Endothelial cell of umbilical vein (primary cell): ENCODE results near the gene MEIOB. TPM values are rescaled to one million over a fixed set of nuclear protein-coding genes. Genes with fewer than 3 reads are reported as not detected.

ENCODE experiments used
- BruUV-seq: library from RNA; stranded (reverse); fragments of 400-500 nt; replicated peaks from 2 replicates; lab custom pipeline; 2021; lab: Mats Ljungman, UMichigan
- CTCF ChIA-PET: fragments of 300-600, 350-600 bp; sonication (Branson Sonifier 250); formaldehyde crosslinking; loops from one replicate; lab custom pipeline; 2021; ENCODE audit warnings: antibody characterized with exemption, inconsistent platforms; lab: Charles Lee
- POLR2A ChIA-PET: fragments of 300-600, 350-600 bp; sonication (Branson Sonifier 250); formaldehyde crosslinking; loops from one replicate; lab custom pipeline; 2021; ENCODE audit warnings: antibody characterized with exemption, inconsistent platforms; lab: Charles Lee
- DNase-seq: peaks from one replicate; pipeline ENCODE4 v3.0.0-alpha.2; 2011; ENCODE audit warnings: low read depth, low spot score
- FAIRE-seq: peaks from 2 replicates; lab custom pipeline; 2011; peaks lifted over from hg19 to GRCh38; lab: Jason Lieb, UNC
- H2AFZ ChIP-seq: 2 replicates; pipeline ENCODE4 v1.6.0; 2012; ENCODE audit warnings: low read depth, low read length, control low read depth, inconsistent platforms
- H3K27ac ChIP-seq: 2 replicates; pipeline ENCODE4 v1.5.1; 2011; ENCODE audit warnings: low read depth, mild to moderate bottlenecking, control low read depth, low read length, moderate library complexity; ENCODE audit not compliant: insufficient read depth
- H3K27me3 ChIP-seq, 2 experiments: 2 replicates each; pipeline versions ENCODE4 v1.6.0 to v1.6.1; 2011; ENCODE audit warnings: low read length in 2 of 2, mixed read lengths in 1 of 2; ENCODE audit not compliant: control insufficient read depth in 2 of 2, insufficient read depth in 2 of 2
- H3K36me3 ChIP-seq, 2 experiments: 2 replicates in 1 of 2; 3 replicates in 1 of 2; pipeline ENCODE4 v1.5.1; 2011; ENCODE audit warnings: low read length in 2 of 2, mild to moderate bottlenecking in 1 of 2, moderate library complexity in 1 of 2; ENCODE audit not compliant: control insufficient read depth in 2 of 2, insufficient read depth in 2 of 2; ENCODE audit errors: extremely low read depth in 1 of 2
- H3K4me1 ChIP-seq: 3 replicates; pipeline ENCODE4 v1.5.1; 2011; ENCODE audit warnings: mild to moderate bottlenecking, low read length; ENCODE audit not compliant: control insufficient read depth, insufficient read depth; ENCODE audit errors: extremely low read depth
- H3K4me2 ChIP-seq: 2 replicates; pipeline ENCODE4 v1.6.1; 2011; ENCODE audit warnings: low read length, control low read depth, mixed read lengths; ENCODE audit not compliant: insufficient read depth
- H3K4me3 ChIP-seq, 3 experiments: fragments of 200-600 bp in 1 of 3; sonication (generic), shearing (Covaris generic) in 1 of 3; replicated peaks in 1 of 3; 2 replicates each; pipeline ENCODE4 v1.5.1; 2011 to 2016; ENCODE audit warnings: control low read depth in 3 of 3, low read length in 3 of 3, mild to moderate bottlenecking in 2 of 3, inconsistent platforms in 1 of 3, low read depth in 1 of 3, moderate library complexity in 1 of 3; ENCODE audit not compliant: insufficient read depth in 1 of 3
- H3K79me2 ChIP-seq: 2 replicates; pipeline ENCODE4 v1.6.0; 2012; ENCODE audit warnings: low read length, inconsistent platforms; ENCODE audit not compliant: control insufficient read depth, insufficient read depth
- H3K9ac ChIP-seq: replicated peaks from 2 replicates; pipeline ENCODE3; 2011; ENCODE audit warnings: low read length, control low read depth; ENCODE audit not compliant: insufficient read depth; ENCODE audit errors: extremely low read depth
- H3K9me1 ChIP-seq: replicated peaks from 3 replicates; pipeline ENCODE4 v1.6.0; 2011; ENCODE audit warnings: mild to moderate bottlenecking, low read length; ENCODE audit not compliant: control insufficient read depth, insufficient read depth; ENCODE audit errors: extremely low read depth
- H3K9me3 ChIP-seq: replicated peaks from 2 replicates; pipeline ENCODE4 v1.5.1; 2012; ENCODE audit warnings: low read length, inconsistent platforms; ENCODE audit not compliant: control insufficient read depth, insufficient read depth
- H4K20me1 ChIP-seq: replicated peaks from 2 replicates; pipeline ENCODE3; 2011; ENCODE audit warnings: mild to moderate bottlenecking, low read length; ENCODE audit not compliant: control insufficient read depth, insufficient read depth; ENCODE audit errors: extremely low read depth
- EZH2 ChIP-seq: IDR thresholded peaks from 2 replicates; pipeline ENCODE4 v1.6.1; 2012; ENCODE audit warnings: borderline replicate concordance, low read depth, mild to moderate bottlenecking, moderate library complexity, low read length, inconsistent platforms; ENCODE audit not compliant: severe bottlenecking
- FOS ChIP-seq: IDR thresholded peaks from 2 replicates; pipeline ENCODE4 v1.6.1; 2011; ENCODE audit warnings: mild to moderate bottlenecking, low read length, moderate library complexity, borderline replicate concordance; ENCODE audit not compliant: insufficient read depth
- GATA2 ChIP-seq: IDR thresholded peaks from 2 replicates; pipeline ENCODE4 v1.7.0; 2011; ENCODE audit warnings: low read depth, mild to moderate bottlenecking, moderate library complexity, mixed read lengths, low read length; ENCODE audit not compliant: insufficient read length, insufficient read depth
- JUN ChIP-seq: IDR thresholded peaks from 2 replicates; pipeline ENCODE4 v1.6.1; 2011; ENCODE audit warnings: borderline replicate concordance, low read depth; ENCODE audit not compliant: insufficient read length, insufficient read depth
- MYC ChIP-seq: IDR thresholded peaks from one replicate; pipeline ENCODE4 v1.6.1; 2011; ENCODE audit warnings: mild to moderate bottlenecking, low read depth, low read length
- POLR2A ChIP-seq: IDR thresholded peaks from 2 replicates; pipeline ENCODE4 v1.6.1; 2012; ENCODE audit warnings: low read depth, mild to moderate bottlenecking, control low read depth, low read length
- POLR2AphosphoS5 ChIP-seq: IDR thresholded peaks from 2 replicates; pipeline ENCODE4 v1.6.1; 2012; ENCODE audit warnings: low read depth, mild to moderate bottlenecking, control low read depth, low read length, moderate library complexity; ENCODE audit not compliant: insufficient read depth
- dilution Hi-C: fragments of 300-500 bp; cut with MboI; formaldehyde crosslinking; loops from one replicate; pipeline ENCODE4 v1.15.0; 2019; ENCODE audit warnings: low sequenced_read_pairs; ENCODE audit not compliant: extremely low pct_ligation_motif_present
- intact Hi-C: fragments of 100-400 bp; cut with micrococcal nuclease; formaldehyde crosslinking; loops from one replicate; pipeline ENCODE4 v1.10.0; 2022
- polyA plus RNA-seq, 4 experiments: library from polyadenylated mRNA; depleted of rRNA in 3 of 4; stranded (reverse) in 3 of 4; unstranded in 1 of 4; fragments of >200 nt; gene quantifications; 2 replicates each; pipeline versions ENCODE4 v1.2.1 to v1.2.3, GENCODE V29; 2011 to 2012; ENCODE audit warnings: missing spikeins in 1 of 4
- total RNA-seq: library from RNA; stranded (reverse); gene quantifications from 2 replicates; pipeline ENCODE4 v1.2.3, GENCODE V29; 2021
- TF ChIP-seq, protein P1 (sequence below), 2 donors: IDR thresholded peaks; 1 replicate in 1 of 2; 2 replicates in 1 of 2; pipeline ENCODE4 v1.5.1; 2011; ENCODE audit warnings: low read length in 2 of 2, mild to moderate bottlenecking in 2 of 2, moderate library complexity in 2 of 2, control low read depth in 1 of 2, inconsistent platforms in 1 of 2, low read depth in 1 of 2; ENCODE audit not compliant: insufficient read depth in 1 of 2; ENCODE audit errors: extremely low read depth in 1 of 2
- TF ChIP-seq, protein P2 (sequence below): IDR thresholded peaks from 2 replicates; pipeline ENCODE4 v1.6.1; 2011; ENCODE audit not compliant: insufficient read depth, insufficient read length

Gene MEIOB
- total and polyA plus RNA-seq, 2 donors (not counting 3 experiments of a cell fraction or from before 2014, with no cell fraction given), result 0.04 TPM; not detected in 1

DNA sequence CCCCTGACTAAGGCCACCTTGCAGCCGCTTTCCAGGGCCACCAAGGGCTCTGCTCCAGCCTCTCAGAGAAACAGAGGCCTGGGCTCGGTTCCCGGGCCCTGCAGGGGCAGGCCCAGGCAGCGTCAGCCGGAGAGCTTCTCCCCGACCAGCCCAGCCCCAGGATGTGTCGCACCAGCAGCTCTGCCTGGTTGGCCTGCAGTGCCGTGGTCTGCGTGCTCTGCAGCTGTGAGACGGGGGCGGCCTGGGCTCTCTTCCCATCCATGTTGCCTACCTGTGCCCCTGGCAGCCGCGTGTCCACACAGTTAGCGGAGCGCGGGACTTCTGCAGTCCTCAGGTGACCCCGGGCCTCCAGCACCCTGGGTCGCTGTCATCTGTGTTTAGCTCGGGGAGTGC is 83.3 kb downstream of the MEIOB start:
- TF ChIP-seq EZH2, result no peak
- TF ChIP-seq, protein P1, sequence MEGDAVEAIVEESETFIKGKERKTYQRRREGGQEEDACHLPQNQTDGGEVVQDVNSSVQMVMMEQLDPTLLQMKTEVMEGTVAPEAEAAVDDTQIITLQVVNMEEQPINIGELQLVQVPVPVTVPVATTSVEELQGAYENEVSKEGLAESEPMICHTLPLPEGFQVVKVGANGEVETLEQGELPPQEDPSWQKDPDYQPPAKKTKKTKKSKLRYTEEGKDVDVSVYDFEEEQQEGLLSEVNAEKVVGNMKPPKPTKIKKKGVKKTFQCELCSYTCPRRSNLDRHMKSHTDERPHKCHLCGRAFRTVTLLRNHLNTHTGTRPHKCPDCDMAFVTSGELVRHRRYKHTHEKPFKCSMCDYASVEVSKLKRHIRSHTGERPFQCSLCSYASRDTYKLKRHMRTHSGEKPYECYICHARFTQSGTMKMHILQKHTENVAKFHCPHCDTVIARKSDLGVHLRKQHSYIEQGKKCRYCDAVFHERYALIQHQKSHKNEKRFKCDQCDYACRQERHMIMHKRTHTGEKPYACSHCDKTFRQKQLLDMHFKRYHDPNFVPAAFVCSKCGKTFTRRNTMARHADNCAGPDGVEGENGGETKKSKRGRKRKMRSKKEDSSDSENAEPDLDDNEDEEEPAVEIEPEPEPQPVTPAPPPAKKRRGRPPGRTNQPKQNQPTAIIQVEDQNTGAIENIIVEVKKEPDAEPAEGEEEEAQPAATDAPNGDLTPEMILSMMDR (IDR thresholded peaks at IDR 0.05; ENCODE audit: extremely low read depth in 1 of 2, insufficient read depth in 1 of 2, low read depth in 1 of 2, low read length in 2 of 2), result no peak
- TF ChIP-seq FOS, result no peak
- TF ChIP-seq MYC, result no peak
- TF ChIP-seq GATA2, result no peak
- no peak for TF ChIP-seq POLR2AphosphoS5
- no peak for TF ChIP-seq JUN
- TF ChIP-seq, protein P2, sequence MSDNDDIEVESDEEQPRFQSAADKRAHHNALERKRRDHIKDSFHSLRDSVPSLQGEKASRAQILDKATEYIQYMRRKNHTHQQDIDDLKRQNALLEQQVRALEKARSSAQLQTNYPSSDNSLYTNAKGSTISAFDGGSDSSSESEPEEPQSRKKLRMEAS, result no peak
- no peak for TF ChIP-seq POLR2A
- dilution Hi-C loops, result no loop called here
- H2AFZ ChIP-seq, result no peak overlapping the region
- no peaks in the 10 kb centered on the region for H4K20me1 ChIP-seq
- H3K9ac ChIP-seq, result no peak overlapping the region
- no peaks in the 10 kb centered on the region for H3K27me3 ChIP-seq
- peaks cover 20% of the 10 kb centered on the region for H3K79me2 ChIP-seq
- H3K4me3 ChIP-seq, result no peak overlapping the region
- DNase-seq, result no peak
- CTCF ChIA-PET, result no interaction called here
- no peak overlapping the region for H3K4me2 ChIP-seq
- POLR2A ChIA-PET, result no interaction called here
- no TSS peak for BruUV-seq
- peaks cover 2% of the 10 kb centered on the region for H3K4me1 ChIP-seq
- no peaks in the 10 kb centered on the region for H3K9me3 ChIP-seq
- peaks cover 0 to 23% of the 10 kb centered on the region in 2 experiments for H3K36me3 ChIP-seq
- no peaks in the 10 kb centered on the region for H3K9me1 ChIP-seq
- intact Hi-C loops, result loop anchor here (10.0 kb wide), 1 partner anchor 484 kb away; the partner anchor contains the start of gene UBE2I
- H3K27ac ChIP-seq, result no peak overlapping the region
- no peak for FAIRE-seq
